ENCODE data around the gene ANKRD17. TPM values are rescaled to one million over a fixed set of nuclear protein-coding genes. Genes with fewer than 3 reads are reported as not detected.

ANKRD17 gene
- total and polyA plus RNA-seq, 9 of the 15 experiments (the other 6 are each of a cell fraction or from before 2014, with no cell fraction given), result 25.5 to 86.9 (median 52.2) TPM

GRCh38 chr4:73259571-73260090 lies 1.0 kb upstream of the ANKRD17 start:
- POLR2A ChIA-PET, result interaction anchor here (0.6 to 2.2 kb wide), 5 partner anchors 9 to 284 kb away, joined by 3 to 9 read pairs (median 4); partner anchors contain the start of gene COX18
- Histone ChIP-seq H2AFZ (ENCODE audit: low read depth, low read length) (peak overlapping the region; percentile 96), H3K27me3 (ENCODE audit: control insufficient read depth in 2 of 2, insufficient read depth in 2 of 2, low read length in 2 of 2) (no peaks in the 10 kb centered on the region), H3K36me3 (ENCODE audit: control insufficient read depth, insufficient read depth, low read length) (peaks cover 24% of the 10 kb centered on the region; the same call in 2 of the 3 replicates), H3K4me2 (ENCODE audit: insufficient read depth, low read length) (peak overlapping the region; percentile 100), H3K9ac (ENCODE audit: insufficient read depth in 1 of 2, low read depth in 2 of 2, low read length in 2 of 2) (peak overlapping the region; percentile 98), H3K4me3 (peak overlapping the region; percentile 97), H3K4me1 (replicated peaks in 1 of 2; ENCODE audit: control insufficient read depth in 2 of 2, insufficient read depth in 2 of 2, low read length in 2 of 2) (no peaks in the 10 kb centered on the region), H3K9me3 (replicated peaks; ENCODE audit: control insufficient read depth, insufficient read depth, low read depth, low read length) (no peaks in the 10 kb centered on the region), H3K9me1 (ENCODE audit: control insufficient read depth, insufficient read depth, low read length) (no peaks in the 10 kb centered on the region), H4K20me1 (replicated peaks; ENCODE audit: control insufficient read depth, insufficient read depth, low read length) (peaks cover 13% of the 10 kb centered on the region; the same call in 1 of the 2 replicates), H3K79me2 (ENCODE audit: control insufficient read depth, insufficient read depth, low read length) (peaks cover 65% of the 10 kb centered on the region), H3K27ac (ENCODE audit: extremely low read depth, low read depth, low read length) (peak overlapping the region; percentile 97)
- DNase-seq (ENCODE audit: extremely low read depth in 1 of 4, low spot score in 3 of 4) (peak in 2 of 4 experiments; percentile 11 to 42), ATAC-seq (peak; percentile 3; the same call in 2 of the 3 replicates), FAIRE-seq (no peak)
- TF ChIP-seq BACH1 (tag; IDR thresholded peaks at IDR 0.05) (0 out of 2 replicates have a peak, but pooled peaks have one; percentile 63), DPF2 (IDR thresholded peaks at IDR 0.05) (0 out of 2 replicates have a peak, but pooled peaks have one; percentile 12), ZNF347 (CRISPR knock-in tag; IDR thresholded peaks at IDR 0.05; ENCODE audit: low read depth) (no peak), SMARCA4 (IDR thresholded peaks at IDR 0.05) (0 out of 2 replicates have a peak, but pooled peaks have one; percentile 13), EP300 (IDR thresholded peaks at IDR 0.05; ENCODE audit: low read length) (no peak), KDM1A (IDR thresholded peaks at IDR 0.05) (peak; percentile 7 to 28; a peak in 1 of 4 replicates), MECOM (CRISPR knock-in tag; IDR thresholded peaks at IDR 0.05) (0 out of 2 replicates have a peak, but pooled peaks have one; percentile 24)
- CTCF ChIA-PET (ENCODE audit: low intra/inter-chr PET ratio), result no interaction called here
- in situ Hi-C loops (cut with MboI) (no loop called here), intact Hi-C loops (cut with micrococcal nuclease) (loop anchor here (2.0 to 10.0 kb wide), 7 partner anchors 37 to 935 kb away; partner anchors contain the start of gene COX18)
- WGBS (ENCODE audit: insufficient coverage, low coverage, missing lambda C conversion rate), result 3% methylated on average over 8 of the region's 8 CpGs
- TSS peak; percentile 69 for BruUV-seq (replicated peaks)
